SK-N-MC (cell line): ENCODE measurements around the gene VEGFB.

ENCODE experiments used
- EZH2 ChIP-seq: fragments of 200-600 bp; sonication (generic); IDR thresholded peaks from one replicate; pipeline ENCODE4 v1.6.1; 2017; ENCODE audit warnings: antibody characterized with exemption
- POLR2AphosphoS5 ChIP-seq: IDR thresholded peaks from 2 replicates; pipeline ENCODE4 v1.6.1; 2012; ENCODE audit warnings: mild to moderate bottlenecking, low read depth, low read length, borderline replicate concordance

DNA sequence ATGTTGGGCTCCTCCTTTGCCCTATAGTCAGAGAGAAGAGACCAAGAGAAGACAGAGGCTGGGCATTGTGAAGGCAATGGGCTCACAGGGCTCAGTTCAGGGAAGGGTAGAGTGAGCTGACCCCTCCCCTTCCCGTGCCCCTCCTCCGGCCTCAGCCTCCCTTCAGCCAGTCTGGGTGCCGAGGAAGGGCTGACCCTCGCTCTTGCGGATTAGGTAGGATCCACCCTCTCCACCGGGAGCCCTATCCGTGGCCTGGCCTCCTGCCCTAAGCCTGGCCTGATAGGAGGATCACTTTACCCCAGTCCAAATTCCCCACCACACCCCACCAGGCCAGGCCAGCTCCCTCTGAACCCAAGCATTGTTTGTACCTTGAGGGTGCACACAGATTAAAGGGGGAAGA is 14.2 kb downstream of the VEGFB start:
- TF ChIP-seq EZH2 (no peak), POLR2AphosphoS5 (no peak)
